Astrocyte of the spinal cord (primary cell): ENCODE data around the gene LMO2.

Experiments used
- DNase-seq: peaks from one replicate; pipeline ENCODE4 v3.0.0; 2011; ENCODE audit warnings: low read depth, low spot score
- H3K4me3 ChIP-seq: 2 replicates; pipeline ENCODE4 v1.5.1; 2011; ENCODE audit warnings: low read depth, mild to moderate bottlenecking, low read length, moderate library complexity
- CTCF ChIP-seq: IDR thresholded peaks from 2 replicates; pipeline ENCODE4 v1.5.1; 2012; ENCODE audit warnings: low read depth, mild to moderate bottlenecking, low read length, inconsistent platforms
- in situ Hi-C: cut with HindIII; loops from 2 replicates; pipeline ENCODE4 v1.10.0; 2017; ENCODE audit warnings: low sequenced_read_pairs

LMO2 gene

GRCh38 chr11:33866936-33867335, 24.9 kb downstream of the LMO2 start:
- no peak for DNase-seq
- no peak for TF ChIP-seq CTCF
- in situ Hi-C loops = no loop called here
- no peak overlapping the region for H3K4me3 ChIP-seq

GRCh38 chr11:33864479-33864878, 27.4 kb downstream of the LMO2 start:
- no peak for TF ChIP-seq CTCF
- no peak overlapping the region for H3K4me3 ChIP-seq
- no peak for DNase-seq
- in situ Hi-C loops = no loop called here

- no peak overlapping the region for H3K4me3 ChIP-seq
- DNase-seq = no peak
- no peak for TF ChIP-seq CTCF
- in situ Hi-C loops = no loop called here
Measured at GRCh38 chr11:33863418-33864172, 28.3 kb downstream of the LMO2 start.

GRCh38 chr11:33861941-33862589, 29.8 kb downstream of the LMO2 start:
- no peak overlapping the region for H3K4me3 ChIP-seq
- DNase-seq = no peak
- no peak for TF ChIP-seq CTCF
- in situ Hi-C loops = no loop called here

- no peak for TF ChIP-seq CTCF
- no peak overlapping the region for H3K4me3 ChIP-seq
- in situ Hi-C loops = no loop called here
- DNase-seq = no peak
Measured at GRCh38 chr11:33861386-33861785, 30.5 kb downstream of the LMO2 start.

- in situ Hi-C loops = no loop called here
- DNase-seq = no peak
- TF ChIP-seq CTCF = no peak
- H3K4me3 ChIP-seq = no peak overlapping the region
Measured at GRCh38 chr11:33860926-33861325, 30.9 kb downstream of the LMO2 start.
